Astrocyte of the spinal cord (primary cell): ENCODE data around the gene PCDHB4.
"Not testable (repeated sequence)": the region's sequence is repeated elsewhere in the genome, so short reads cannot be mapped to it uniquely, and the experiment has no call there.

Experiments used
- DNase-seq: peaks from one replicate; pipeline ENCODE4 v3.0.0; 2011; ENCODE audit warnings: low read depth, low spot score
- H3K4me3 ChIP-seq: 2 replicates; pipeline ENCODE4 v1.5.1; 2011; ENCODE audit warnings: low read depth, mild to moderate bottlenecking, low read length, moderate library complexity
- CTCF ChIP-seq: IDR thresholded peaks from 2 replicates; pipeline ENCODE4 v1.5.1; 2012; ENCODE audit warnings: low read depth, mild to moderate bottlenecking, low read length, inconsistent platforms
- in situ Hi-C: cut with HindIII; loops from 2 replicates; pipeline ENCODE4 v1.10.0; 2017; ENCODE audit warnings: low sequenced_read_pairs

The PCDHB4 gene

GRCh38 chr5:141150993-141151325 is 29.3 kb downstream of the PCDHB4 start:
- TF ChIP-seq CTCF = no peak
- no peak for DNase-seq
- in situ Hi-C loops = no loop called here
- H3K4me3 ChIP-seq = no peak overlapping the region

- in situ Hi-C loops, DNase-seq, H3K4me3 ChIP-seq: not testable (repeated sequence)
Observed at GRCh38 chr5:141151632-141152031, 30.0 kb downstream of the PCDHB4 start.

- H3K4me3 ChIP-seq, DNase-seq, in situ Hi-C loops: not testable (repeated sequence)
Observed at GRCh38 chr5:141152096-141152495, 30.5 kb downstream of the PCDHB4 start.

GRCh38 chr5:141155540-141156374 is 34.1 kb downstream of the PCDHB4 start:
- H3K4me3 ChIP-seq = no peak overlapping the region
- no peak for DNase-seq
- no peak for TF ChIP-seq CTCF
- in situ Hi-C loops = no loop called here

- in situ Hi-C loops, H3K4me3 ChIP-seq, DNase-seq: not testable (repeated sequence)
Observed at GRCh38 chr5:141157356-141157755, 35.7 kb downstream of the PCDHB4 start.

- DNase-seq, in situ Hi-C loops, H3K4me3 ChIP-seq: not testable (repeated sequence)
Observed at GRCh38 chr5:141157901-141158300, 36.3 kb downstream of the PCDHB4 start.

GRCh38 chr5:141172381-141173204 is 51.0 kb downstream of the PCDHB4 start, which contains the start of gene PCDHB7:
Gene PCDHB7 (plus strand): TSS chr5:141172644. CDS start chr5:141172836, 192 bp downstream.
- H3K4me3 ChIP-seq = no peak within 1 kb of the TSS
- in situ Hi-C loops = no loop called here
- DNase-seq = peak; percentile 7
- peak; percentile 41 for TF ChIP-seq CTCF

- H3K4me3 ChIP-seq, in situ Hi-C loops, DNase-seq: not testable (repeated sequence)
Observed at GRCh38 chr5:141174291-141175104, 52.9 kb downstream of the PCDHB4 start.
